GM12878 (cell line): ENCODE results near the gene ANO8. TPM values are rescaled to one million over a fixed set of nuclear protein-coding genes. Genes with fewer than 3 reads are reported as not detected.
A peak's percentile ranks its signal among the peaks of the same experiment; 100 is the strongest.

ENCODE experiments used
- ATAC-seq: fragments of 200-7000 bp; cut with Tn5 transposase; 3 replicates; pipeline ENCODE4 v1.9.1; 2020; ENCODE audit warnings: mild to moderate bottlenecking, moderate library complexity
- BruUV-seq: library from RNA; stranded (reverse); fragments of 400-500 nt; replicated peaks from 2 replicates; lab custom pipeline; 2021; lab: Mats Ljungman, UMichigan
- CTCF ChIA-PET: fragments of 300-600 bp; sonication (Branson Sonifier 250); formaldehyde crosslinking; extraction: SDS; loops from one replicate; lab custom pipeline; 2021; ENCODE audit warnings: inconsistent platforms; lab: Yijun Ruan, JAX
- POLR2A ChIA-PET: fragments of 350-600 bp; formaldehyde crosslinking; extraction: SDS; loops from one replicate; lab custom pipeline; 2021; ENCODE audit warnings: inconsistent platforms; lab: Charles Lee
- RAD21 ChIA-PET: fragments of 300-600 bp; sonication (Branson Sonifier 250); formaldehyde crosslinking; loops from one replicate; lab custom pipeline; 2023; ENCODE audit warnings: antibody characterized with exemption; ENCODE audit not compliant: unreplicated experiment; lab: Charles Lee
- SMC1A ChIA-PET: fragments of 300-600 bp; sonication (Branson Sonifier 250); formaldehyde crosslinking; loops from one replicate; lab custom pipeline; 2023; ENCODE audit not compliant: unreplicated experiment, uncharacterized antibody; lab: Charles Lee
- DNase-seq: peaks from one replicate; pipeline ENCODE4 v3.0.0-alpha.2; 2011; ENCODE audit warnings: low read depth, low spot score
- FAIRE-seq: peaks from 3 replicates; lab custom pipeline; 2011; peaks lifted over from hg19 to GRCh38; lab: Jason Lieb, UNC
- H2AFZ ChIP-seq: 2 replicates; pipeline ENCODE4 v1.6.0; 2011; ENCODE audit warnings: low read depth, low read length, control low read depth; ENCODE audit not compliant: control insufficient read depth
- H3K27ac ChIP-seq: 2 replicates; pipeline ENCODE4 v1.5.1; 2011; ENCODE audit warnings: control low read depth; ENCODE audit not compliant: control insufficient read depth, insufficient read depth
- H3K27me3 ChIP-seq, 2 experiments: replicated peaks in 1 of 2; 2 replicates each; pipeline versions ENCODE4 v1.6.0 to v1.6.1; 2011; ENCODE audit warnings: low read length in 1 of 2; ENCODE audit not compliant: control insufficient read depth in 2 of 2, insufficient read depth in 2 of 2
- H3K36me3 ChIP-seq, 2 experiments: 2 replicates each; pipeline ENCODE4 v1.5.1; 2011; ENCODE audit warnings: low read length in 1 of 2; ENCODE audit not compliant: control insufficient read depth in 2 of 2, insufficient read depth in 2 of 2
- H3K4me1 ChIP-seq: 2 replicates; pipeline ENCODE4 v1.6.1; 2011; ENCODE audit warnings: mild to moderate bottlenecking, low read length, moderate library complexity, mixed read lengths; ENCODE audit not compliant: control insufficient read depth, insufficient read depth
- H3K4me2 ChIP-seq: 2 replicates; pipeline ENCODE4 v1.6.0; 2011; ENCODE audit warnings: control low read depth; ENCODE audit not compliant: control insufficient read depth, insufficient read depth
- H3K4me3 ChIP-seq: fragments of 200-600 bp; sonication (generic); 2 replicates; pipeline ENCODE4 v1.5.1; 2016
- H3K79me2 ChIP-seq: 2 replicates; pipeline ENCODE4 v1.6.0; 2011; ENCODE audit warnings: low read length; ENCODE audit not compliant: control insufficient read depth, insufficient read depth
- H3K9ac ChIP-seq: 2 replicates; pipeline ENCODE4 v1.8.0; 2011; ENCODE audit warnings: low read length, control low read depth, mixed read lengths; ENCODE audit not compliant: control insufficient read depth, insufficient read depth
- H3K9me3 ChIP-seq: replicated peaks from 3 replicates; pipeline ENCODE4 v1.5.1; 2011; ENCODE audit warnings: mild to moderate bottlenecking, low read length; ENCODE audit not compliant: control insufficient read depth, insufficient read depth
- H4K20me1 ChIP-seq: 2 replicates; pipeline ENCODE4 v1.6.0; 2011; ENCODE audit not compliant: control insufficient read depth, insufficient read depth
- CREB1 ChIP-seq: IDR thresholded peaks from 2 replicates; pipeline ENCODE4 v1.6.1; 2012; ENCODE audit warnings: low read depth, mild to moderate bottlenecking, inconsistent platforms
- DPF2 ChIP-seq: fragments of 450-650 bp; IDR thresholded peaks from 2 replicates; pipeline ENCODE4 v1.6.1; 2017; ENCODE audit warnings: mild to moderate bottlenecking
- HCFC1 ChIP-seq: fragments of 150-350 bp; IDR thresholded peaks from 2 replicates; pipeline ENCODE4 v1.6.1; 2014; ENCODE audit warnings: low read length
- HDAC6 ChIP-seq: fragments of 200-600 bp; sonication (generic); IDR thresholded peaks from one replicate; pipeline ENCODE4 v1.8.0; 2017; ENCODE audit warnings: antibody characterized with exemption; ENCODE audit not compliant: unreplicated experiment
- HDGF ChIP-seq: fragments of 450-650 bp; IDR thresholded peaks from 2 replicates; pipeline ENCODE4 v1.6.1; 2016; ENCODE audit warnings: antibody characterized with exemption
- JUND ChIP-seq: IDR thresholded peaks from 2 replicates; pipeline ENCODE4 v1.6.1; 2012; ENCODE audit warnings: low read depth, mild to moderate bottlenecking, low read length, improper control_type of control experiment, moderate library complexity
- NR2C2 ChIP-seq: IDR thresholded peaks from 2 replicates; pipeline ENCODE4 v1.6.1; 2011; ENCODE audit warnings: borderline replicate concordance, low read depth; ENCODE audit not compliant: control insufficient read depth, insufficient read length
- NR2F1 ChIP-seq: fragments of 450-650 bp; conservative IDR thresholded peaks from 2 replicates; pipeline ENCODE4 v1.6.1; 2017; ENCODE audit warnings: mild to moderate bottlenecking
- RCOR1 ChIP-seq: conservative IDR thresholded peaks from 2 replicates; pipeline ENCODE4 v1.6.1; 2012; ENCODE audit warnings: low read depth, low read length, improper control_type of control experiment
- SMAD1 ChIP-seq: fragments of 450-650 bp; IDR thresholded peaks from 2 replicates; pipeline ENCODE4 v1.6.1; 2018; ENCODE audit warnings: mild to moderate bottlenecking, low read depth; ENCODE audit not compliant: partially characterized antibody
- SREBF1 ChIP-seq: IDR thresholded peaks from 2 replicates; pipeline ENCODE4 v1.6.1; 2012; ENCODE audit warnings: mild to moderate bottlenecking, low read length
- SRF ChIP-seq, 2 experiments: IDR thresholded peaks; 2 replicates each; pipeline ENCODE4 v1.6.1; 2011; ENCODE audit warnings: low read depth in 2 of 2, low read length in 2 of 2, mild to moderate bottlenecking in 1 of 2, moderate library complexity in 1 of 2
- TBL1XR1 ChIP-seq: IDR thresholded peaks from 2 replicates; pipeline ENCODE4 v1.6.1; 2012; ENCODE audit warnings: low read depth, low read length, improper control_type of control experiment
- USF1 ChIP-seq: IDR thresholded peaks from 2 replicates; pipeline ENCODE4 v1.6.1; 2011; ENCODE audit warnings: borderline replicate concordance, low read depth, mild to moderate bottlenecking, moderate library complexity, mixed read lengths, low read length; ENCODE audit not compliant: insufficient read depth; ENCODE audit errors: extremely low read length
- ZBTB11 ChIP-seq: fragments of 450-650 bp; formaldehyde crosslinking; IDR thresholded peaks from 2 replicates; pipeline ENCODE4 v1.5.0; 2022; ENCODE audit warnings: mild to moderate bottlenecking, missing genetic modification characterization
- ZBTB40 ChIP-seq: fragments of 450-650 bp; IDR thresholded peaks from 2 replicates; pipeline ENCODE4 v1.6.1; 2016; ENCODE audit warnings: mild to moderate bottlenecking, moderate library complexity, borderline replicate concordance
- WGBS: methylation state at CpG from one replicate; pipeline ENCODE4 v1.1.6; 2016; ENCODE audit warnings: low lambda C conversion rate; ENCODE audit not compliant: insufficient replicate concordance, insufficient coverage; ENCODE audit errors: missing lambda C conversion rate; 5-methylcytosine and 5-hydroxymethylcytosine counted together
- in situ Hi-C: fragments of 300-500 bp; cut with MboI; formaldehyde crosslinking; loops from 9 replicates; pipeline ENCODE4 v1.14.3; 2018; ENCODE audit warnings: mixed read lengths
- intact Hi-C: fragments of 100-400 bp; cut with micrococcal nuclease; formaldehyde crosslinking; loops from one replicate; pipeline ENCODE4 v1.14.2; 2022; ENCODE audit not compliant: unreplicated experiment
- polyA plus RNA-seq, 11 experiments: library from polyadenylated mRNA; depleted of rRNA in 4 of 11; unstranded in 6 of 11; stranded (reverse) in 5 of 11; fragments of >200 nt; fragmentation: Nextera tagmentation in 4 of 11; fragmentation: Illumina TruSeq in 1 of 11; extraction: Ambion mirVana in 4 of 11; extraction: Trizol in 1 of 11; gene quantifications; 1 replicate in 1 of 11; 2 replicates in 10 of 11; pipeline versions ENCODE4 v1.2.1 to v1.2.3, GENCODE V29; 2011 to 2016; ENCODE audit warnings: inconsistent platforms in 2 of 11, missing spikeins in 2 of 11, low read depth in 1 of 11
- total RNA-seq, 4 experiments: library from RNA; depleted of rRNA in 3 of 4; stranded (reverse); fragments of >200 nt in 3 of 4; fragmentation: Illumina TruSeq in 1 of 4; extraction: Trizol in 1 of 4; gene quantifications; 2 replicates each; pipeline versions ENCODE4 v1.2.1 to v1.2.3, GENCODE V29; 2013 to 2021

Gene ANO8
- total and polyA plus RNA-seq, 10 of the 15 experiments (the other 5 are each of a cell fraction or from before 2014, with no cell fraction given): 0.04 to 6.7 (median 1.1) TPM

- DNase-seq (no peak), ATAC-seq (no peak), FAIRE-seq (no peak)
- no TSS peak for BruUV-seq
- 11% methylated on average over 14 of the region's 23 CpGs for WGBS
- no peaks in the 10 kb centered on the region for H3K27me3 ChIP-seq
- peak overlapping the region; percentile 98 for H3K4me2 ChIP-seq
- H3K27ac ChIP-seq: peak overlapping the region; percentile 88
- H3K9ac ChIP-seq: peak overlapping the region; percentile 80
- ChIA-PET POLR2A (interaction anchor here (1.2 to 2.9 kb wide), 4 partner anchors 17 to 95 kb away, joined by 3 to 24 read pairs (median 6); partner anchors contain the start of genes ANO8 and BST2), CTCF (interaction anchor here (1.2 kb wide), 1 partner anchor 25 kb away, joined by 5 read pairs; no protein-coding TSS in a partner anchor), SMC1A (no interaction called here), RAD21 (interaction anchor here (1.0 kb wide), 1 partner anchor 13 kb away, joined by 3 read pairs; no protein-coding TSS in a partner anchor)
- intact Hi-C loops: loop anchor here (1.0 to 10.0 kb wide), 2 partner anchors 24 to 415 kb away; partner anchors contain the start of gene ANO8
- peak overlapping the region; percentile 46; the same call in 1 of the 2 replicates for H2AFZ ChIP-seq
- H4K20me1 ChIP-seq: peaks cover 3% of the 10 kb centered on the region; the same call in 1 of the 2 replicates
- in situ Hi-C loops: no loop called here
- peak overlapping the region; percentile 96 for H3K4me3 ChIP-seq
- no peaks in the 10 kb centered on the region for H3K9me3 ChIP-seq
- H3K36me3 ChIP-seq: peaks cover 5 to 13% of the 10 kb centered on the region in 2 experiments; a peak in 3 of 4 replicates
- H3K79me2 ChIP-seq: peaks cover 37% of the 10 kb centered on the region
- peaks cover 19% of the 10 kb centered on the region for H3K4me1 ChIP-seq
- TF ChIP-seq HDGF (no peak), NR2F1 (0 out of 2 replicates have a peak, but pooled peaks have one; percentile 57), HCFC1 (no peak), HDAC6 (no peak), SREBF1 (no peak), CREB1 (peak; percentile 67; the same call in 1 of the 2 replicates), DPF2 (no peak), SRF (IDR thresholded peaks at IDR 0.05; ENCODE audit: low read depth in 2 of 2, low read length in 2 of 2) (no peak), JUND (no peak), ZBTB11 (peak; percentile 77), SMAD1 (no peak), TBL1XR1 (no peak), NR2C2 (no peak), RCOR1 (no peak), USF1 (no peak), ZBTB40 (0 out of 2 replicates have a peak, but pooled peaks have one; percentile 18)
These were observed 24.6 kb downstream of the ANO8 start for GRCh38 chr19:17309965-17310461.
